ENCODE data around the gene CDSN.

Gene CDSN

GRCh38 chr6:31157513-31158139 is 37.4 kb upstream of the CDSN start, which contains the start of gene CCHCR1:
Gene CCHCR1, minus strand, starts transcription at chr6:31157802. Its CDS starts 202 bp downstream, at chr6:31157600.
- Mint-ChIP-seq H3K27me3 (ENCODE audit: low read depth) (no peaks in the 10 kb centered on the region), H3K9me3 (no peaks in the 10 kb centered on the region), H3K4me3 (peak within 1 kb of the TSS; percentile 83 to 88 (median 85)), H3K27ac (peak within 1 kb of the TSS; percentile 18 to 27 (median 23)), H3K36me3 (ENCODE audit: low read depth) (peaks cover 19% of the 10 kb centered on the region), H3K4me1 (peaks cover 20% of the 10 kb centered on the region)
- TF ChIP-seq CTCF (IDR thresholded peaks at IDR 0.05; ENCODE audit: unreplicated experiment in 3 of 3): no peak

GRCh38 chr6:31156641-31157040 is 36.4 kb upstream of the CDSN start:
- H3K27me3 Mint-ChIP-seq (ENCODE audit: low read depth): no peaks in the 10 kb centered on the region

GRCh38 chr6:31154436-31154835 is 34.2 kb upstream of the CDSN start:
- TF ChIP-seq CTCF (IDR thresholded peaks at IDR 0.05; ENCODE audit: unreplicated experiment in 3 of 3): no peak
- Mint-ChIP-seq H3K4me3 (no peak overlapping the region), H3K9me3 (no peaks in the 10 kb centered on the region), H3K27me3 (ENCODE audit: low read depth) (no peaks in the 10 kb centered on the region), H3K36me3 (ENCODE audit: low read depth) (peaks cover 32% of the 10 kb centered on the region), H3K27ac (peak overlapping the region in 1 of 3 experiments; percentile 7), H3K4me1 (peaks cover 15% of the 10 kb centered on the region)

More at GRCh38 chr6:31156641-31157040, 36.4 kb upstream of the CDSN start:
- Mint-ChIP-seq H3K4me3 (peak overlapping the region; percentile 83 to 88 (median 85)), H3K27ac (peak overlapping the region in 1 of 3 experiments; percentile 27), H3K4me1 (peaks cover 20% of the 10 kb centered on the region), H3K9me3 (no peaks in the 10 kb centered on the region), H3K36me3 (ENCODE audit: low read depth) (peaks cover 17% of the 10 kb centered on the region)
- TF ChIP-seq CTCF (IDR thresholded peaks at IDR 0.05; ENCODE audit: unreplicated experiment in 3 of 3): no peak

GRCh38 chr6:31152781-31153180 is 32.5 kb upstream of the CDSN start:
- TF ChIP-seq CTCF (IDR thresholded peaks at IDR 0.05; ENCODE audit: unreplicated experiment in 3 of 3): no peak
- Mint-ChIP-seq H3K27ac (peak overlapping the region in 2 of 3 experiments; percentile 36 to 81), H3K4me3 (no peak overlapping the region), H3K36me3 (ENCODE audit: low read depth) (peaks cover 32% of the 10 kb centered on the region), H3K9me3 (no peaks in the 10 kb centered on the region), H3K27me3 (ENCODE audit: low read depth) (no peaks in the 10 kb centered on the region), H3K4me1 (peaks cover 4% of the 10 kb centered on the region)

- Mint-ChIP-seq H3K9me3 (no peaks in the 10 kb centered on the region), H3K27ac (no peak overlapping the region), H3K4me1 (peaks cover 4% of the 10 kb centered on the region), H3K36me3 (ENCODE audit: low read depth) (peaks cover 37% of the 10 kb centered on the region), H3K4me3 (no peak overlapping the region), H3K27me3 (ENCODE audit: low read depth) (no peaks in the 10 kb centered on the region)
- TF ChIP-seq CTCF (IDR thresholded peaks at IDR 0.05; ENCODE audit: unreplicated experiment in 3 of 3): no peak
Measured at GRCh38 chr6:31149827-31150447, 29.7 kb upstream of the CDSN start.

Data from nephron (organoid).